HG02870 (cell line): ENCODE results near the gene SRGN.

Experiments
- ATAC-seq: cut with Tn5 transposase; IDR thresholded peaks from one replicate; pipeline ENCODE4 v1.9.1; 2021; ENCODE audit warnings: mild to moderate bottlenecking, moderate library complexity; ENCODE audit not compliant: unreplicated experiment

The SRGN gene

DNA sequence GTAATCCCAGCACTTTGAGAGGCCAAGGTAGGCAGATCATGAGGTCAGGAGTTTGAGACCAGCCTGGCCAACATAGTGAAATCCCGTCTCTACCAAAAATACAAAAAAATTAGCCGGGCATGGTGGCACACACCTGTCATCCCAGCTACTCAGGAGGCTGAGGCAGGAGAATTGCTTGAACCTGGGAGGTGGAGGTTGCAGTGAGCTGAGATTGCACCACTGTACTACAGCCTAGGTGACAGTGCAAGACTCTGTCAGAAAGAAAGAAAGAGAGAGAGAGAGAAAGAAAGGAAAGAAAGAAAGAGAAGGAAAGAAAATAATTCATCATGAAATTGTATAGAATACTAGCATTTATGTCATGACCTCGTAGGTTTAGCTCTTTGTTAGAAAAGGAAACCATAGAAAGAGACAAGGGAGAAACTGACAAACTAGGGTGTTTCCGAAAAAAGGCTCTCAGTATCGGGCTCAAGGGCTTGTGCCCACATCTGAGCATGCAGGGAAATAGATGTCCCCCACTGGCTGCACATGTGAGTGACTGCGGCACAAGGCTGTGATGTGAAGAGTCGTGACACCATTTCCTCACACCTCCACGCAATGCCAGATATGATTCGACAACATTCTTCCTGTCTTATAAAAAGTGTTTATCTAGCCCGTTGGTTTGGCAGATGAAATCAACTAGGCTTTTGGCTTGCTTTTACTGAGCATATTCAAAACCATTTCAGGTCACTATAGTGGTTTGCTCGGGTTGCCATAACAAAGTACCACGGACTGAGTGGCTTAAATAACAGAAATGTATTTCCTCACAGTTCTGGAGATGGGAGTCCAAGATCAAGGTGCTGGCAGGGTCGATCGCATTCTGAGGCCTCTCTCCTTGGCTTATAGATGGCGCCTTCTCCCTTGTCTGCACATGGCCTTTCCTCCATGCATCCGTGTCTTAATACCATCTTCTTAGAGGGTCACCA is 2.0 kb downstream of the SRGN start:
- ATAC-seq = peak; percentile 32

DNA sequence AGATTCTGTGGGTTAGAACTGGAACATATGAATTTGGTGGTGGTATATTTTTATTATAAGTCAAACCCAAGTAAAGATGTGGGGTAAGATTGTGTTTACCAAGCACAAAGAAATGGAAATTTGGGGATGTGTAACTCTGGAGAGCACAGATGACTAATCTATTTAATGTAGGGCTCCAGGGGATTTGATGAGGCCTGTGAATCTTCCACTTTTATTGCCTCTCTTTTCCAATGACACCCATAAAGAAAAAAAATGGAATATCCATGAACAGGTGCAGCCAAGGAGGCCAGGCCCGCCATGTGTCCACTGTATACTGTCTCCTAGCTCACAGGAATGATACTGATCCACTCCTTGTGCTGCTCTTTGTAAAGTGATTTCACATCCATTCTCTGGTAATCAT is 2.8 kb downstream of the SRGN start:
- ATAC-seq = no peak

DNA sequence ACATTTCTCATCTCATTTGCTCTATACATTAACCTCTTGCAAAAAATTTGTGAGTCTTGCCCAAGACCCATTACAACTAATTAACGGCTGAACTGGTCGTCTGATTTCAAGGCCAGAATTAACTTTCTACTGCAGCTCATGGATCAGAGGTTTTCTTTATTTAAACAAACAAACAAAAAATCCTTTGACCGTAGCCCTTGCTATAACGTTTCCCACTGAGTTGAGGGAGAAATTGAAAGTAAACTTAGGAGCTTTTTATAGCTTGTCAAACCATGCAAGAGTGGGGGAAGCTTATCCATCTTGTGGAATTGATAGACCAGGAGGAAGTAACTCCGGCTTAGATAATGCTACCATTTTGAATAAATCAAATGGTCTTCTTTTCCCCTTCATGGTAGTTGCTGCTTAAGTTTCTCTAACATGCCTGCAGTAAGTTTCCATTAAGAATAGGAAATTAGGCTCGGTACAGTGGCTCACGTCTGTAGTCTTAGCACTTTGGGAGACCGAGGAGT is 3.3 kb downstream of the SRGN start:
- no peak for ATAC-seq

DNA sequence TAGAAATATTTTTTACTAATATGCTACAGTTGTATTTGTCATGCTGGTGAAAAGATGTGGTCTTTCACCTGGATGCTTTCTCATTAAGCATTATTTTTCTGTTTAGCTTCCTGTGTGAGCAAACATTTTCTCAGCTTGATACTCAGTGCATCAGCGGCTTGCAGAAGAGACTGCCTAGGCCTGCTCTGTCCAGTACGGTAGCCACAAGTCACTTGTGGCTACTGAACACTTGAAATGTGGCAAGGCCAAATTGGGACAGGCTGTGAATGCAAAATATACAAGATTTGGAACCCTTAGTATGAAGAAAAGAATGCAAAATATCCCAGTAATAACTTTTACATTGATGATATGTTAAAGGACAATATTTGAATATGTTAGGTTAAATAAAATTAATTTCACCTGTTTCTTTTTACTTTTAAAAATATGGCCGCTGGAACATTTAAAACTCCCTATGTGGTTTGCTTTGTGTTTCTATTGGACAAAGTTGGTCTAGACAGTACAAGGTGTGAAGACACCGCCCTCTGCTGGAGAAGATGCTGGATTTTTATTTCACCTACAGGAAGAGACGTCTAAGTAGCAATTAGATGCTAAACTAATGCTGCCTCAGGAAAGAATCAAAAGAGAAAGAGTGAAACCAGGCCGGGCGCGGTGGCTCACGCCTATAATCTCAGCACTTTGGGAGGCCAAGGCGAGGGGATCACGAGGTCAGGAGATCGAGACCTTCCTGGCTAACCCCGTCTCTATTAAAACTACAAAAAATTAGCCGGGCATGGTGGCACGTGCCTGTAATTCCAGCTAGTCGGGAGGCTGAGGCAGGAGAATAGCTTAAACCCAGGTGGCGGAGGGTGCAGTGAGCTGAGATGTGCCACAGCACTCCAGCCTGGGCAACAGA is 5.3 kb downstream of the SRGN start:
- ATAC-seq = peak; percentile 35

DNA sequence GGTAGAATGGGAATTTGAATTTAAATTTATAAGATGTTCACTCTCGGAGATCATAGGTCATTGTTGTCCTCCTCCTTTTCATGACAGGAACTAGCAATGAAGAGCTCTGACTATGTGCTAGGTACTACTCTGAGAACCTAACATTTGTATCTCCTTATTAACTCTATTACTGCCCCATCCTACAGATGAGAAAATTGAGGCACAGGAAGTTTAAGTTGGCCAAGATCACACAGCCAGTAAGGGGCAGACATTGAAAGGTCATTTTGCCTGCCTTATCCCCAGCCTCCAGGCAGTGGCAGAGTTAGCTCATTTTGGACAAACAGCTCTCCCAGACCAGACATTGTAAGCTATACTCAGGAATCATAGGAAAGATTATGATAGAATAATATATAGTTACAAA is 6.0 kb downstream of the SRGN start:
- no peak for ATAC-seq

DNA sequence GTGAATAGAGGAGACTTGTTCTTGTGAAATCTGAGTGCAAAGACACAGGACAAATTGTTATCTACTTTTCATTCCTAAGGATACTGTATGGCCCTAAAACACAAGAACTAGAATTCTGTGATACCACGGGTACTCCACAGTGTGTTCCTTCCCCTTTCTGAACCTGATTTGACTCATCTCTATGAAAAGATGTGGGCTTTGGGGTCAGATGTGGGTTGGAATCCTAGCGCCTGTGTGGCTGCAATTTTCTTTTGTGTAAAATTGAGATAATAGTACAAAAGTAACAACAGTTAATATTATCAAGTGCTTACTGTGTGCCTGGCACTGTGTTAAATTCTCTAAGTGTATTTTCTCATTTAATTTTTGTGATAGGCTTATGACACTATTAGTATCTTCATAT is 8.1 kb downstream of the SRGN start:
- no peak for ATAC-seq

DNA sequence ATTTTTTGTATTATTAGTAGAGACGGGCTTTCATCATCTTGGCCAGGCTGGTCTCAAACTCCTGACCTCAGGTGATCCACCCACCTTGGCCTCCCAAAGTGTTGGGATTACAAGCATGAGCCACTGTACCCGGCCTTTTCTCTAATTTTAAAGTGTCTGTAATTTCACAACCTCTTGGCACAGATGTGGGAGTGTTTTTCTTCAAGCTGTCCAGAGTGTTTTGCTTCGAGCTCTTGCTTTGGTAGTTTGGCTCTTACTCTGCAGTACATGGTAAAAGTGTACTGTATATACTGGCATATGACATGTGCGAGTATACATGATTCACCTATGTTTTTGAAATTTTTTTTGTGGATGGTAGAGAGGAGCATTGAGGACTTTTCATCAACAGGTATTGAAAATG is 9.8 kb downstream of the SRGN start:
- ATAC-seq = no peak

DNA sequence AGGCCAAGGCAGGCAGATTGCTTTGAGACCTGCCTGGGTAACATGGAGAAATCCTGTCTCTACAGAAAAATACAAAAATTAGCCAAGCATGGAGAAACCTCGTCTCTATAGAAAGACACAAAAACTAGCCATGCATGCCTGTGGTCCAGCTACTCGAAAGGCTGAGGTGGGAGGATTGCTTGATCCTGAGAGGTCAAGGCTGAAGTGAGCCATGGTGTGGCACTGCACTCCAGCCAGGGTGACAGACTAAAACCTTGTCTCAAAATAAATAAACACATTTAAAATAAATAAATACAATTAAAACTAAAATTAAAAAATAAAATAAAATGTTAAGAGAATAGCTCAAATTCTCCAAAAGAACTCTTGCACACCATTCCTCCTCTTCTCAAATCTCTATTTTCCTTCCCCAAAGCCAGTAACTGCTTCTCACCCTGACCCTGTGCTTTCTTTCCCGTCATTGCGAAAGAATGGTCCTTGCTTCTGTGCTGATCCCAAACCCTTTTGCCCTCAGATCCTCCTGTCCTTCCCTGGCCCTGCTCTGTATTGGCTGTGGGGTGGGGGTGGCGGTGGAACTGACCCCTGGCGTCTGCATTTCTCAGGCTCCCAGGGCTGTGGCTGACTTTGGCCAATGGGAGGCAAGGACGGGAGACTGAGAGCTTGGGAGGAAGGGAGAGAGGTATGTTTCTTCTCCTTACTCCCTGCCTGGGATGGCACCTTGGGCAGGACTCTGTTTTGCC is 12.4 kb downstream of the SRGN start:
- no peak for ATAC-seq

DNA sequence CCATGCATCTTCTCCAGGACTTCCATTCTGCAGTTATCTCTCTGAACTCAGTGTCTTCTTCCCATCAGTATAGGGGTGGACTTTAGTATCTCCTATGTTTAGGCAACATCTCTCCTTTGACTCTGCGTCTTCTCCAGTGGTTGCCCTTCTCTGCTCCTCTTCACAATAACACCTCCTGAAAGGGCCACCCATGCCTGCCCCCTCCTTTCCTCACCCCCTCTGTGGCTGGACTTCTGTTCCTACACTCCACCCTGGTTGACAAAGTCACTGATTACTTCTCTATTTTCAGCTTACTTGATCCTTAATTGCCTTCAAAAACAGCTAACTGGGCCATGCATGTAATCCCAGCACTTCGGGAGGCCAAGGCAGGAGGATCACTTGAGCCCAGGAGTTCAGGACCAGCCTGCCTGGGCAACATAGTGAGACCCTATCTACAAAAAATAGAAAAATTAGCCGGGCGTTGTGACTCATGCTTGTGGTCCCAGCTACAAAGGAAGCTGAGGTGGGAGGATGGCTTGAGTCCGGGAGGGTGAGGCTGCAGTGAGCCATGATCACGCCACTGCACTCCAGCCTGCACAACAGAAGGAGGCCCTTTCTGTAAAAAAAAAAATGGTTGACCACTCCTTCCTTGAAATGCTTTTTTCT is 13.7 kb downstream of the SRGN start:
- no peak for ATAC-seq

DNA sequence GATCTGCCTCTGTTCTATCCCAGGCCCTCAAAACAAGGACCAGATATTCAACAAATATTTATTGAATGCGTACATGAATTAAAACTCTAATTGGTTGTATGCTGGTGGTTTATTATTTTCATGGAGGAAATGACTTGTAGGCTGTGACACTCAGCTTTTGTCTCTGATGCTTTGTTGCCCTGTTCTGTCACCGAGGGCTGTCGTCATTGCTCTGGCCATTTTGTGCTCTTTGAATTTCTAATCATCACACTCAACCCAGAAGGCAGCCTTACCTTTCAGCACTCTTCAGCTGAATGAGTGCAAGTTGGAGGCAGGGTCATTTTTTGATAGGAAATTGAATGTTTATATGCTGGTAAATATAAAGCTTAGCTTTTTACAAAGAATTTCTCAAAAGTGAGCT is 14.5 kb downstream of the SRGN start:
- no peak for ATAC-seq

DNA sequence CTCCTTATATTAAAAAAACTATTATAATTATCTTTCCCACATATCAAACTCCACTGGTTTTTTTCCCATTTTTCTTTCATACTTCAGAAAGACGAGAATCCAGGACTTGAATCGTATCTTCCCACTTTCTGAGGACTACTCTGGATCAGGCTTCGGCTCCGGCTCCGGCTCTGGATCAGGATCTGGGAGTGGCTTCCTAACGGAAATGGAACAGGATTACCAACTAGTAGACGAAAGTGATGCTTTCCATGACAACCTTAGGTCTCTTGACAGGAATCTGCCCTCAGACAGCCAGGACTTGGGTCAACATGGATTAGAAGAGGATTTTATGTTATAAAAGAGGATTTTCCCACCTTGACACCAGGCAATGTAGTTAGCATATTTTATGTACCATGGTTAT is 15.9 kb downstream of the SRGN start:
- ATAC-seq = no peak

DNA sequence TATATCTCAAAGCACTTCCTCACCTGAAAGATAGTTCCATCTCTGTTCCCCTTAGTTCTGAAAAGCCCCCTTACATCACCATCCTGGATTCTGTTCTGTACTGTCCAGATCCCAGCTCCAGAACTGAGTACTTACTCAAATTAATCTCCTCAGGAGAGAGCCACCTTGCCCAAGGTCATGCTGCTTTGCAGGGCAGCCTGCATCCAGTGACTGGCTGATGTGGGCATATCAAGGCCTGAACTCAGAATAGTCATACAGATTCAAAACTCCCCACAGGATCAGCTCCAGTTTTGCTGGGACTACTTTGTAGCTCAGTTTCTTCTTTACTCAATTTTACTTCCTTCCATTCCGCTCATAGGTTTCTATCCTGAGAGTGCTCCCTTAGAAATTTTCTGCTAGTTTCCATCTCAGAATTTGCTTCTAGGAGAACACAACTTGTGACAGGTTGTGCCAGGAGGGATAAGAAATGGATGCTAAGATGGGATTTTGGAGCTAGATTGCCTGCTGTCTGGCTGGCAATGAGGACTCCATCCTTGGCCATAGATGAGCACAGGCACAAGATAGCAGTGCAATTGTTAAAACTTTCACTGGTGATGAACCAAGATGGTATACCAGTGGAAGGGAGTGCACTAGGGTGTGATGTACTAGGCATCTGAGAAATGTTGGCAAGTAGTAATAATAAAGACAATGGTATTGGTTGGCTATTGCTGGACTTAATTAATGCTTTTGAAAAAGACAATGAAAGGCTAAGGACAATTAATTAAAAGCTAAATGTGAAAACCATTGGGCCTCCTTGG is 17.3 kb downstream of the SRGN start:
- no peak for ATAC-seq

DNA sequence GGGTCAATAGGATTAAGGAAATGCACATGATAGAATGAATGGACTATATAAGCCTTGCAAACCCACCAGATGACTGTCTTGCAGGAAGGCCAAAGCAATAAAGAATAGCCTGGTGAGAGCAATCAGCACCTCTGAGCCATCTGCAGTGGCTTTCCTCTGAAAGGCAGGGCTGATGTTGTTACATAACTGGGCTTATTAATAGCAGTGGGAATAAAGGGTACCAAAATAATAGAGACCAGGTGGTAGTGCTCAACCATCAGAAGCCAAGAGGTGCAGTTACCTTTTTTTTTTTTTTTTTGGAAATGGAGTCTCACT is 19.2 kb downstream of the SRGN start:
- no peak for ATAC-seq

DNA sequence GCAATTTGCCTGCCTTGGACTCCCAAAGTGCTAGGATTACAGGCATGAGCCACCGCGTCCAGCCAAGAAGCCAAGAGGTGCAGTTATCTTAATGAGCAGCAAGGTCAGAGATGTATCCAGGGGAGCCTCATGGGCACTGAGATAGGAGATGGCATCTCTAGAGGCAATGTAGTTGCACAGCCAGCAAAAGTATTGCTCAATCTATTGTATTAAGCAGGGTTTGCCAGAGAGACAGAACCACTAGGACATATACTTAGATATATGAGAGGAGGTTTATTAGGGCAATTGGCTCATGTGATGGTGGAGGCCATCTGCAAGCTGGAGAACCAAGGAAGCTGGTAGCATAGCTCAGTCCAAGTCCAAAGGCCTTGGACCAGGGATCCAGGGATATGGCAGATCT is 19.8 kb downstream of the SRGN start:
- ATAC-seq = no peak

DNA sequence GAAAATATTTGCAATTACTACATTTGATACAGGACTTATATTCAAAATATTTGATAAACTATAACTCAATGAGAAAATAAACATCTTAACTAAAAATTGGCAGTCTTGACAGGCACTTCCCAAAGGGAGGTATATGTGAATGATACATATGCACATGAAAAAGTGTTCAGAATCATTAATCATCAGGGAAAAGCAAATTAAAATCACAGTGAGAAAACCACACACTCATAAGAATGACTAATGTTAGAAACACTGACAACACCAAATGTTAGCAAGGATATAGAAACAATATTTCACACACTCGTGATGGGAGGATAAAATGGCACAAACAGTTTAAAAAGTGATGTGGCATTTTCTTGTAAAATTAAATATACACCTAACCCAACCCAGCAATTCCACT is 32.0 kb downstream of the SRGN start:
- ATAC-seq = no peak

DNA sequence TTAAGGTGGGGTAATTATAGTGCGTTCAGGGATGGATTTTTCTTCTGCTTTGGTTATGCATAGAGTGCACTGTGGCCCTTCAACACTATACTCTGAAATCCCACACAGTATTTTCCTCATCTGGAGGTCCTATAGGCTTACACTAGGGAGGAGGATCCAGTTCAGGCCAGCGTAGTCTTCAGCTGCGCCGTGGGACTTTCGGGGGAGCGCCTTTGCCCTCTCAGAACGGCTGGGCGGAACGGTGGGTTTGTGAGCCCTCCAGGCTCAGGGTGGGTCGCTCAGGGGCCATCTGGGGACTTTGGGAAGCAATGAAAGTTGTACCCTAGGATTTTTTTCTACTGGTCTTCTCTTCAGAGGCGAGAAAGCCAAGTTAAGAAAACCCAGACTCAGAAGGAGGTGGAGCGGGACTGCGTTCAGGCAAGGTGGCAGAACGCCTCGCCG is 35.4 kb downstream of the SRGN start:
- ATAC-seq = peak; percentile 25

DNA sequence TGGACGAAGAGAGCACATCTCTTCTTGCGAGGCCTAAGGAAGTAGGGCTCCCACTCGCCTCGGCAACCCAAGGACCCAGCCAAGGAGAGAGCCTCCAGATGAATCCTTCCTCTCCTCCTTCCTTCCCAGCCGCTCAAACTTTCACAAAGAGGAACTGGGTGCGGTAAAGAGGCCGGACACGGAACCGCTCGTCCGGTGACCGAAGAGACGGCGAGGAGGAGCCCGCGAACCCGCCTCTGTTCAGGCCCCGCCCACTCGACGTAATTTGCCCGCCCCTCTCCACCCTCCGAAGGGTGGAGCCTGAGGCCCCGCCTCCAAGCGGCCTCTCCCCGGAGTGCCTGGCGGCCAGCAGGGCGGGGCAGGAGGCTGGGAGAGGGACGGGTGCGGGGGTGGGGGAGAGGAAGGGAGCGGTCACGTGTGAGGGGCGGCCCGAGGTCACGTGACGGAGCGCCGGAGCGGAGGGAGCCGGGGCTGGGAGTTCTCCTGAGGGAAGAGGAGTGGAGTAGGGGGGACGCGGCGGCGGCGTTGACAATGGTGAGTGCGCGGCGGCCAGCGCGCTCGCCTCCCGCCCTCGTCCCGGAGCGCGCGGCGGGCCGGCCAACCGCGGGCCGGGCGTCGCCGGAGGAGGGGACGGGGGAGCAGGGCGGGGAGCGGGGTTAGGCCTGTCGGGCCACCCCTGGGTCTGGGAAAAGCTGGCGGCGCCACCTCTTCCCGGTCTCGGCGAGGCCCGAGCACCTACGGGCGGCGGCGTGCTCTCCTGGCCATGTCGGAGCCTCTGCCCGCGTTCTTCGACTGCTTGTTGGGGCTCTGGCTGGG is 36.1 kb downstream of the SRGN start, which contains the start of gene VPS26A:
Gene VPS26A, plus strand, starts transcription at position 432 of the 816 bp plus-strand sequence. Its CDS starts 100 bp downstream, at position 532.
- ATAC-seq = peak; percentile 87

DNA sequence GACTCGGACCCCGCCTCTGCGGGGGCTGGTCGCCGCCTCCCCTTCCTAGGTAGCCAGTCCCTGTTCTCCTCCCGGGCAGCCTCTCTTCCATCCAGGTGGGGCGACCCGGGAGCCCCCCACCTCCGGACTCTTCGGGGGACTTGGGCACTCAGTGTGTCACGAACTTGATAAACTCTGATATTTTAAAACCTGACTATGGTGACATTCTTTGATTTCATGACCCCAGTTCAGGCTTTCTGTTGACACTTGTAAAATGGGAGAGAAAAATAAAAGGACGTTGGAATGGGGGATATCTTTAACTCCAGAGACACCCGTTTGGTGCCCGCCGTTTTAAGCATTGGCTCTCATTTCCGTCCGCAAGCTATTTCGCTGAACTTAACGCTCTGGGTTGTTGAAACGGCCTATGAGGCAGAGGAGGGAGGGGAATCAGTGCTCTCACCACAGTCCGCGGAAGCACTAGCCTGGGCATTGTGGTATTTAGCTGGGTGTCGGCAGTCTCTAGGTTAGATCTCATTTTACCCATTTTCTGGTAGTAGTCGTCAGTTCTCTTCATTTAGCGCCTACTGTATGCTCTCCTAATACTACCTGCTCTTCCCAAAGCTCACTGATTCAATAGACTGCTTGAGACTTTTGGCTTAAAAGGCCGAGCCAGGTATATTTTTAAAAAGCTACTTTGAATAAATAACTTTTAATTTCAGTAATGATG is 36.8 kb downstream of the SRGN start:
- ATAC-seq = peak; percentile 20
